Fibroblast of skin of back (primary cell): ENCODE results near the gene LRP3. TPM values are rescaled to one million over a fixed set of nuclear protein-coding genes. Genes with fewer than 3 reads are reported as not detected.
"Not testable (repeated sequence)": the region's sequence is repeated elsewhere in the genome, so short reads cannot be mapped to it uniquely, and the experiment has no call there.

ENCODE experiments used
- DNase-seq: peaks from one replicate; pipeline ENCODE4 v3.0.0-alpha.2; 2013
- polyA plus RNA-seq, 2 experiments: library from polyadenylated mRNA; unstranded; fragments of 120-200 nt; gene quantifications; one replicate each; pipeline ENCODE4 v1.2.1, GENCODE V29; 2013; ENCODE audit not compliant: insufficient read length in 2 of 2

LRP3 gene
- 36.3 TPM for polyA plus RNA-seq (2013, experiment 1 of 2; ENCODE audit: insufficient read length)
- polyA plus RNA-seq (2013, experiment 2 of 2; ENCODE audit: insufficient read length) = 20.1 TPM

GRCh38 chr19:33193865-33194362 is at the start of gene LRP3:
Gene LRP3, plus strand, starts transcription at chr19:33194330. Its CDS starts 456 bp downstream, at chr19:33194786.
- peak; percentile 49 for DNase-seq

GRCh38 chr19:33146209-33146608 is 47.9 kb upstream of the LRP3 start:
- DNase-seq = no peak

GRCh38 chr19:33147538-33147937 is 46.6 kb upstream of the LRP3 start:
- no peak for DNase-seq

GRCh38 chr19:33150852-33151518 is 43.1 kb upstream of the LRP3 start:
- no peak for DNase-seq

GRCh38 chr19:33152176-33152575 is 42.0 kb upstream of the LRP3 start:
- DNase-seq = no peak

- DNase-seq = not testable (repeated sequence)
Observed at GRCh38 chr19:33152625-33153024, 41.5 kb upstream of the LRP3 start.

- DNase-seq = not testable (repeated sequence)
Observed at GRCh38 chr19:33154313-33154712, 39.8 kb upstream of the LRP3 start.

- DNase-seq = peak; percentile 35
Observed at GRCh38 chr19:33156334-33156733, 37.8 kb upstream of the LRP3 start.

GRCh38 chr19:33157906-33158305 is 36.2 kb upstream of the LRP3 start:
- DNase-seq = no peak

GRCh38 chr19:33158365-33158764 is 35.8 kb upstream of the LRP3 start:
- no peak for DNase-seq

GRCh38 chr19:33159149-33159548 is 35.0 kb upstream of the LRP3 start:
- DNase-seq = no peak

GRCh38 chr19:33159893-33160292 is 34.2 kb upstream of the LRP3 start:
- DNase-seq = no peak

- DNase-seq = no peak
Observed at GRCh38 chr19:33161201-33161600, 32.9 kb upstream of the LRP3 start.

- DNase-seq = no peak
Observed at GRCh38 chr19:33163481-33163880, 30.6 kb upstream of the LRP3 start.

GRCh38 chr19:33166037-33166436 is 28.1 kb upstream of the LRP3 start:
- DNase-seq = not testable (repeated sequence)

- DNase-seq = no peak
Observed at GRCh38 chr19:33167438-33167837, 26.7 kb upstream of the LRP3 start.

GRCh38 chr19:33168528-33168927 is 25.6 kb upstream of the LRP3 start:
- DNase-seq = no peak

- DNase-seq = no peak
Observed at GRCh38 chr19:33171222-33171795, 22.8 kb upstream of the LRP3 start.

- DNase-seq = peak; percentile 73
Observed at GRCh38 chr19:33171916-33172359, 22.2 kb upstream of the LRP3 start.

- DNase-seq = no peak
Observed at GRCh38 chr19:33174186-33174585, 19.9 kb upstream of the LRP3 start.

- no peak for DNase-seq
Observed at GRCh38 chr19:33175156-33175782, 18.9 kb upstream of the LRP3 start.

GRCh38 chr19:33175886-33176669 is 18.1 kb upstream of the LRP3 start:
- DNase-seq = peak; percentile 41
